HCT116 (cell line): ENCODE results near the gene GRK1. TPM values are rescaled to one million over a fixed set of nuclear protein-coding genes. Genes with fewer than 3 reads are reported as not detected.

Experiments used
- ATAC-seq: fragments of 200-7000 bp; cut with Tn5 transposase; 2 replicates; pipeline ENCODE4 v1.9.1; 2020; ENCODE audit warnings: mild to moderate bottlenecking, moderate library complexity
- BruUV-seq: library from RNA; stranded (reverse); fragments of 400-500 nt; replicated peaks from 2 replicates; lab custom pipeline; 2021; lab: Mats Ljungman, UMichigan
- CTCF ChIA-PET: fragments of 300-600 bp; sonication (Branson Sonifier 250); formaldehyde crosslinking; loops from one replicate; lab custom pipeline; 2021; ENCODE audit warnings: antibody characterized with exemption; lab: Charles Lee
- POLR2A ChIA-PET: fragments of 300-600, 350-600 bp; sonication (Branson Sonifier 250); formaldehyde crosslinking; loops from one replicate; lab custom pipeline; 2021; ENCODE audit warnings: antibody characterized with exemption; lab: Charles Lee
- RAD21 ChIA-PET, 2 experiments: fragments of 300-600 bp; sonication (Branson Sonifier 250); formaldehyde crosslinking; loops; one replicate each; lab custom pipeline; 2023; ENCODE audit warnings: low total read pairs in 2 of 2; ENCODE audit not compliant: uncharacterized antibody in 2 of 2, unreplicated experiment in 2 of 2, low non-redundant PET in 1 of 2; lab: Charles Lee
- DNase-seq: peaks from one replicate; pipeline ENCODE4 v3.0.0-alpha.2; 2010; ENCODE audit warnings: low read depth, low spot score
- H2AFZ ChIP-seq: fragments of 200-600 bp; shearing (Covaris generic), sonication (generic); 2 replicates; pipeline ENCODE4 v1.6.1; 2017; ENCODE audit warnings: low read depth, mixed run types, mixed read lengths, antibody characterized with exemption, low read length; ENCODE audit not compliant: poor library complexity, severe bottlenecking
- H3K27ac ChIP-seq: 2 replicates; pipeline ENCODE4 v1.5.1; 2012; ENCODE audit warnings: low read depth, low read length
- H3K27me3 ChIP-seq: fragments of 200-600 bp; sonication (generic); 2 replicates; pipeline ENCODE4 v1.6.1; 2016; ENCODE audit warnings: mixed run types, low read length, mixed read lengths; ENCODE audit not compliant: insufficient read depth
- H3K36me3 ChIP-seq, 2 experiments: fragments of 200-500 bp in 1 of 2; fragments of 200-600 bp in 1 of 2; sonication (Bioruptor generic) in 1 of 2; sonication (generic) in 1 of 2; 2 replicates each; pipeline versions ENCODE4 v1.5.1 to v1.6.1; 2014 to 2016; ENCODE audit warnings: low read length in 2 of 2, inconsistent platforms in 1 of 2, mixed read lengths in 1 of 2, mixed run types in 1 of 2; ENCODE audit not compliant: insufficient read depth in 2 of 2, control insufficient read depth in 1 of 2
- H3K4me1 ChIP-seq, 2 experiments: fragments of 200-600 bp in 1 of 2; sonication (generic) in 1 of 2; 2 replicates each; pipeline versions ENCODE4 v1.5.1 to v1.6.1; 2012 to 2017; ENCODE audit warnings: low read length in 2 of 2, inconsistent platforms in 1 of 2, mild to moderate bottlenecking in 1 of 2, mixed read lengths in 1 of 2, mixed run types in 1 of 2, moderate library complexity in 1 of 2; ENCODE audit not compliant: insufficient read depth in 2 of 2, control insufficient read depth in 1 of 2
- H3K4me2 ChIP-seq: fragments of 200-600 bp; sonication (generic); 2 replicates; pipeline ENCODE4 v1.6.1; 2017; ENCODE audit warnings: mixed run types, low read length, mixed read lengths
- H3K4me3 ChIP-seq, 2 experiments: fragments of 200-600 bp in 1 of 2; sonication (generic) in 1 of 2; replicated peaks in 1 of 2; 2 replicates each; pipeline ENCODE4 v1.5.1; 2011 to 2016; ENCODE audit warnings: low read length in 2 of 2, control low read depth in 1 of 2, low read depth in 1 of 2, mild to moderate bottlenecking in 1 of 2, mixed read lengths in 1 of 2, mixed run types in 1 of 2
- H3K79me2 ChIP-seq: fragments of 200-600 bp; sonication (generic); 2 replicates; pipeline ENCODE4 v1.6.1; 2017; ENCODE audit warnings: mild to moderate bottlenecking, mixed run types, low read length, moderate library complexity, mixed read lengths; ENCODE audit not compliant: insufficient read depth
- H3K9ac ChIP-seq: fragments of 200-600 bp; sonication (generic); 2 replicates; pipeline ENCODE4 v1.6.1; 2016; ENCODE audit warnings: low read length, mixed read lengths
- H3K9me2 ChIP-seq: fragments of 200-600 bp; sonication (generic), shearing (Covaris generic); 2 replicates; pipeline ENCODE4 v1.6.1; 2017; ENCODE audit warnings: mixed run types, mild to moderate bottlenecking, moderate library complexity; ENCODE audit not compliant: insufficient read depth
- H3K9me3 ChIP-seq, 2 experiments: fragments of 200-500 bp in 1 of 2; fragments of 200-600 bp in 1 of 2; sonication (Bioruptor generic) in 1 of 2; sonication (generic) in 1 of 2; 2 replicates each; pipeline ENCODE4 v1.6.1; 2014 to 2017; ENCODE audit warnings: low read length in 2 of 2, mixed read lengths in 2 of 2, inconsistent platforms in 1 of 2, low read depth in 1 of 2, mild to moderate bottlenecking in 1 of 2, mixed run types in 1 of 2, moderate library complexity in 1 of 2; ENCODE audit not compliant: control insufficient read depth in 1 of 2, insufficient read depth in 1 of 2
- H4K20me1 ChIP-seq: fragments of 200-600 bp; sonication (generic), shearing (Covaris generic); 2 replicates; pipeline ENCODE4 v1.6.1; 2017; ENCODE audit warnings: mixed run types, mild to moderate bottlenecking, moderate library complexity; ENCODE audit not compliant: insufficient read depth
- CBX3 ChIP-seq: IDR thresholded peaks from 2 replicates; pipeline ENCODE4 v1.6.1; 2012; ENCODE audit warnings: low read depth
- CEBPB ChIP-seq: IDR thresholded peaks from 2 replicates; pipeline ENCODE4 v1.6.1; 2012; ENCODE audit warnings: low read depth
- EGR1 ChIP-seq: IDR thresholded peaks from 2 replicates; pipeline ENCODE4 v1.6.1; 2012; ENCODE audit warnings: low read depth
- ELF1 ChIP-seq: IDR thresholded peaks from 2 replicates; pipeline ENCODE4 v1.6.1; 2012; ENCODE audit warnings: low read depth, borderline replicate concordance
- EZH2 ChIP-seq: fragments of 200-600 bp; sonication (generic); IDR thresholded peaks from 2 replicates; pipeline ENCODE4 v1.6.1; 2017; ENCODE audit warnings: antibody characterized with exemption, mixed run types
- EZH2phosphoT487 ChIP-seq: fragments of 200-600 bp; IDR thresholded peaks from 2 replicates; pipeline ENCODE4 v1.6.1; 2018; ENCODE audit warnings: antibody characterized with exemption, borderline replicate concordance
- FOSL1 ChIP-seq: IDR thresholded peaks from 2 replicates; pipeline ENCODE4 v1.6.1; 2012; ENCODE audit warnings: low read depth
- POLR2A ChIP-seq: IDR thresholded peaks from 2 replicates; pipeline ENCODE4 v1.7.0; 2011; ENCODE audit warnings: borderline replicate concordance; ENCODE audit not compliant: insufficient read depth, insufficient read length; ENCODE audit errors: extremely low read depth
- POLR2AphosphoS5 ChIP-seq: IDR thresholded peaks from 2 replicates; pipeline ENCODE4 v1.6.1; 2011; ENCODE audit warnings: mild to moderate bottlenecking, low read depth, low read length, moderate library complexity
- RAD21 ChIP-seq: IDR thresholded peaks from 2 replicates; pipeline ENCODE4 v1.6.1; 2012; ENCODE audit warnings: low read depth, mild to moderate bottlenecking
- SIN3A ChIP-seq: IDR thresholded peaks from 2 replicates; pipeline ENCODE4 v1.6.1; 2012; ENCODE audit warnings: low read depth
- YY1 ChIP-seq: IDR thresholded peaks from 2 replicates; pipeline ENCODE4 v1.6.1; 2011; ENCODE audit warnings: low read length, low read depth, moderate library complexity, mild to moderate bottlenecking; ENCODE audit not compliant: insufficient replicate concordance; ENCODE audit errors: extremely low read depth
- ZNF274 ChIP-seq: fragments of 200-500 bp; sonication (Bioruptor generic); IDR thresholded peaks from 2 replicates; pipeline ENCODE4 v1.6.1; 2014; ENCODE audit warnings: mild to moderate bottlenecking, low read depth, low read length, inconsistent platforms
- intact Hi-C: fragments of 100-400 bp; cut with micrococcal nuclease; formaldehyde crosslinking; loops from 2 replicates; pipeline ENCODE4 v1.10.0; 2022
- total RNA-seq: library from RNA; stranded (reverse); gene quantifications from one replicate; pipeline ENCODE4 v1.2.1, GENCODE V29; 2021; ENCODE audit not compliant: unreplicated experiment
- TF ChIP-seq, protein P1 (sequence below): IDR thresholded peaks from 2 replicates; pipeline ENCODE4 v1.6.1; 2012
- TF ChIP-seq, protein P2 (sequence below), 3 experiments: fragments of 200-600 bp in 1 of 3; sonication (generic) in 1 of 3; IDR thresholded peaks in 2 of 3; conservative IDR thresholded peaks in 1 of 3; 2 replicates each; pipeline ENCODE4 v1.5.1; 2012 to 2017; ENCODE audit warnings: low read depth in 2 of 3, low read length in 2 of 3, antibody characterized with exemption in 1 of 3, borderline replicate concordance in 1 of 3, control low read depth in 1 of 3, mild to moderate bottlenecking in 1 of 3, mixed read lengths in 1 of 3, mixed run types in 1 of 3, moderate library complexity in 1 of 3; ENCODE audit not compliant: insufficient read depth in 1 of 3
- TF ChIP-seq, protein P3 (sequence below): IDR thresholded peaks from 2 replicates; pipeline ENCODE4 v1.6.1; 2012; ENCODE audit warnings: low read depth
- TF ChIP-seq, protein P4 (sequence below): IDR thresholded peaks from 2 replicates; pipeline ENCODE4 v1.6.1; 2012

GRK1 gene
- total RNA-seq, 1 experiment from 2014 or later: not detected

DNA sequence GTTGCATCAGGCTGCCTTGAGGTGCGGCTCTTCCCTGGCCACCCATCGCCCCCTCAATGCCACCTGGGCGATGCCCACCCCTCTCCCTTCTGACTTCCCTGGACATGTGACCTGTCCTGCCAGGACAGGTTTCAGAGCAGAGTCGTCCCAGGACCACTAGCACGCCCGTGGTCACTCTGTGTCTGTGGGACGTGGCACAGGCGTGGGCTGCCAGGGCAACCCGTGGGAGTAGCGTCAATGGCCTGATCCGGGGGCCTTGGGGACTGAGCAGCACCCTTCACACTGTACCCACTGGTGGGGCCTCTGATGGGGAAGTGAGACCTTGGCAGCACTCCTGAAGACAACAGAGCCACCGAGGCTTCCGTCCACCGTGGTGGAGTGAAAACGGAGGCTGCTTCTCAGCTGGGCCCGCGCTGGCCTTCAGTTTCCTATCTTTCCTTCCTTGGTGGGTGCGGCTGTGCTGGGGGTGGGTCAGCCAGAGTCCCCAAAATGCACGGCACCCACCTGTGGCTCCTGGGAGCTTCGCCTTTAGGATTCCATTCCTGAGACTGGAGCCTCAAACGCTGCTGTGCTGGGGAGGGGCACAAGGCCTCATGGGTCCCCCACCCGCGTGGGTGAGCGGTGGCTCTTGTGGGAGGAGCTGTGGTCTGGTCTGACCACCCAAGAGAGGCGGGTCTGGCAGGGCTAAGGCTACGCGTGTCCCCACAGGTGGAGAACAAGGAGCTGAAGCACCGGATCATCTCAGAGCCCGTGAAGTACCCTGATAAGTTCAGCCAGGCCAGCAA lies 65.3 kb downstream of the GRK1 start:
- ATAC-seq (no peak), DNase-seq (no peak)
- Histone ChIP-seq H3K27me3 (no peaks in the 10 kb centered on the region), H3K79me2 (no peaks in the 10 kb centered on the region), H3K9me3 (peaks cover 0 to 5% of the 10 kb centered on the region in 2 experiments; a peak in 2 of 4 replicates), H3K4me1 (no peaks in the 10 kb centered on the region), H3K4me3 (no peak overlapping the region), H3K4me2 (no peak overlapping the region), H4K20me1 (no peaks in the 10 kb centered on the region), H3K9ac (no peak overlapping the region), H3K27ac (no peak overlapping the region), H3K9me2 (no peaks in the 10 kb centered on the region), H3K36me3 (no peaks in the 10 kb centered on the region), H2AFZ (no peak overlapping the region)
- ChIA-PET CTCF (no interaction called here), RAD21 (no interaction called here), POLR2A (no interaction called here)
- intact Hi-C loops: no loop called here
- BruUV-seq: no TSS peak
- TF ChIP-seq POLR2A: no peak
- TF ChIP-seq EGR1: no peak
- TF ChIP-seq CBX3: no peak
- TF ChIP-seq, protein P1, sequence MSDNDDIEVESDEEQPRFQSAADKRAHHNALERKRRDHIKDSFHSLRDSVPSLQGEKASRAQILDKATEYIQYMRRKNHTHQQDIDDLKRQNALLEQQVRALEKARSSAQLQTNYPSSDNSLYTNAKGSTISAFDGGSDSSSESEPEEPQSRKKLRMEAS: no peak
- TF ChIP-seq, protein P2, sequence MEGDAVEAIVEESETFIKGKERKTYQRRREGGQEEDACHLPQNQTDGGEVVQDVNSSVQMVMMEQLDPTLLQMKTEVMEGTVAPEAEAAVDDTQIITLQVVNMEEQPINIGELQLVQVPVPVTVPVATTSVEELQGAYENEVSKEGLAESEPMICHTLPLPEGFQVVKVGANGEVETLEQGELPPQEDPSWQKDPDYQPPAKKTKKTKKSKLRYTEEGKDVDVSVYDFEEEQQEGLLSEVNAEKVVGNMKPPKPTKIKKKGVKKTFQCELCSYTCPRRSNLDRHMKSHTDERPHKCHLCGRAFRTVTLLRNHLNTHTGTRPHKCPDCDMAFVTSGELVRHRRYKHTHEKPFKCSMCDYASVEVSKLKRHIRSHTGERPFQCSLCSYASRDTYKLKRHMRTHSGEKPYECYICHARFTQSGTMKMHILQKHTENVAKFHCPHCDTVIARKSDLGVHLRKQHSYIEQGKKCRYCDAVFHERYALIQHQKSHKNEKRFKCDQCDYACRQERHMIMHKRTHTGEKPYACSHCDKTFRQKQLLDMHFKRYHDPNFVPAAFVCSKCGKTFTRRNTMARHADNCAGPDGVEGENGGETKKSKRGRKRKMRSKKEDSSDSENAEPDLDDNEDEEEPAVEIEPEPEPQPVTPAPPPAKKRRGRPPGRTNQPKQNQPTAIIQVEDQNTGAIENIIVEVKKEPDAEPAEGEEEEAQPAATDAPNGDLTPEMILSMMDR (IDR thresholded peaks at IDR 0.05 in 2 of 3, conservative IDR thresholded peaks at IDR 0.05 in 1 of 3; ENCODE audit: borderline replicate concordance in 1 of 3, insufficient read depth in 1 of 3, low read depth in 2 of 3, low read length in 2 of 3): no peak
- no peak for TF ChIP-seq YY1
- TF ChIP-seq ZNF274: no peak
- no peak for TF ChIP-seq EZH2phosphoT487
- TF ChIP-seq, protein P3, sequence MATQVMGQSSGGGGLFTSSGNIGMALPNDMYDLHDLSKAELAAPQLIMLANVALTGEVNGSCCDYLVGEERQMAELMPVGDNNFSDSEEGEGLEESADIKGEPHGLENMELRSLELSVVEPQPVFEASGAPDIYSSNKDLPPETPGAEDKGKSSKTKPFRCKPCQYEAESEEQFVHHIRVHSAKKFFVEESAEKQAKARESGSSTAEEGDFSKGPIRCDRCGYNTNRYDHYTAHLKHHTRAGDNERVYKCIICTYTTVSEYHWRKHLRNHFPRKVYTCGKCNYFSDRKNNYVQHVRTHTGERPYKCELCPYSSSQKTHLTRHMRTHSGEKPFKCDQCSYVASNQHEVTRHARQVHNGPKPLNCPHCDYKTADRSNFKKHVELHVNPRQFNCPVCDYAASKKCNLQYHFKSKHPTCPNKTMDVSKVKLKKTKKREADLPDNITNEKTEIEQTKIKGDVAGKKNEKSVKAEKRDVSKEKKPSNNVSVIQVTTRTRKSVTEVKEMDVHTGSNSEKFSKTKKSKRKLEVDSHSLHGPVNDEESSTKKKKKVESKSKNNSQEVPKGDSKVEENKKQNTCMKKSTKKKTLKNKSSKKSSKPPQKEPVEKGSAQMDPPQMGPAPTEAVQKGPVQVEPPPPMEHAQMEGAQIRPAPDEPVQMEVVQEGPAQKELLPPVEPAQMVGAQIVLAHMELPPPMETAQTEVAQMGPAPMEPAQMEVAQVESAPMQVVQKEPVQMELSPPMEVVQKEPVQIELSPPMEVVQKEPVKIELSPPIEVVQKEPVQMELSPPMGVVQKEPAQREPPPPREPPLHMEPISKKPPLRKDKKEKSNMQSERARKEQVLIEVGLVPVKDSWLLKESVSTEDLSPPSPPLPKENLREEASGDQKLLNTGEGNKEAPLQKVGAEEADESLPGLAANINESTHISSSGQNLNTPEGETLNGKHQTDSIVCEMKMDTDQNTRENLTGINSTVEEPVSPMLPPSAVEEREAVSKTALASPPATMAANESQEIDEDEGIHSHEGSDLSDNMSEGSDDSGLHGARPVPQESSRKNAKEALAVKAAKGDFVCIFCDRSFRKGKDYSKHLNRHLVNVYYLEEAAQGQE: no peak
- TF ChIP-seq EZH2: no peak
- no peak for TF ChIP-seq FOSL1
- TF ChIP-seq POLR2AphosphoS5: no peak
- TF ChIP-seq SIN3A: no peak
- TF ChIP-seq RAD21: no peak
- no peak for TF ChIP-seq CEBPB
- TF ChIP-seq ELF1: no peak
- TF ChIP-seq, protein P4, sequence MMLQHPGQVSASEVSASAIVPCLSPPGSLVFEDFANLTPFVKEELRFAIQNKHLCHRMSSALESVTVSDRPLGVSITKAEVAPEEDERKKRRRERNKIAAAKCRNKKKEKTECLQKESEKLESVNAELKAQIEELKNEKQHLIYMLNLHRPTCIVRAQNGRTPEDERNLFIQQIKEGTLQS: no peak
